B cell (primary cell): ENCODE measurements around the gene DIP2B.

ENCODE experiments used
- EZH2 ChIP-seq: IDR thresholded peaks from 2 replicates; pipeline ENCODE4 v1.6.1; 2012; ENCODE audit warnings: borderline replicate concordance, low read depth, mild to moderate bottlenecking, moderate library complexity, low read length; ENCODE audit not compliant: insufficient read depth, poor library complexity, severe bottlenecking
- TF ChIP-seq, protein P1 (sequence below): fragments of 200-600 bp; IDR thresholded peaks from one replicate; pipeline ENCODE4 v1.8.0; 2022; ENCODE audit warnings: antibody characterized with exemption, mild to moderate bottlenecking

- no peak for TF ChIP-seq EZH2
- TF ChIP-seq, protein P1, sequence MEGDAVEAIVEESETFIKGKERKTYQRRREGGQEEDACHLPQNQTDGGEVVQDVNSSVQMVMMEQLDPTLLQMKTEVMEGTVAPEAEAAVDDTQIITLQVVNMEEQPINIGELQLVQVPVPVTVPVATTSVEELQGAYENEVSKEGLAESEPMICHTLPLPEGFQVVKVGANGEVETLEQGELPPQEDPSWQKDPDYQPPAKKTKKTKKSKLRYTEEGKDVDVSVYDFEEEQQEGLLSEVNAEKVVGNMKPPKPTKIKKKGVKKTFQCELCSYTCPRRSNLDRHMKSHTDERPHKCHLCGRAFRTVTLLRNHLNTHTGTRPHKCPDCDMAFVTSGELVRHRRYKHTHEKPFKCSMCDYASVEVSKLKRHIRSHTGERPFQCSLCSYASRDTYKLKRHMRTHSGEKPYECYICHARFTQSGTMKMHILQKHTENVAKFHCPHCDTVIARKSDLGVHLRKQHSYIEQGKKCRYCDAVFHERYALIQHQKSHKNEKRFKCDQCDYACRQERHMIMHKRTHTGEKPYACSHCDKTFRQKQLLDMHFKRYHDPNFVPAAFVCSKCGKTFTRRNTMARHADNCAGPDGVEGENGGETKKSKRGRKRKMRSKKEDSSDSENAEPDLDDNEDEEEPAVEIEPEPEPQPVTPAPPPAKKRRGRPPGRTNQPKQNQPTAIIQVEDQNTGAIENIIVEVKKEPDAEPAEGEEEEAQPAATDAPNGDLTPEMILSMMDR, result no peak
Measured at GRCh38 chr12:50727466-50727865, 222.7 kb downstream of the DIP2B start.
